Lower leg skin (tissue), 4 donors: ENCODE data around the gene IFI44. TPM values are rescaled to one million over a fixed set of nuclear protein-coding genes. Genes with fewer than 3 reads are reported as not detected.

ENCODE experiments used
- DNase-seq, 2 donors: peaks; one replicate each; pipeline ENCODE4 v3.0.0-alpha.2; 2019; ENCODE audit warnings: low spot score in 2 of 2
- H3K4me3 ChIP-seq: fragments of 200-600 bp; sonication (generic); 2 replicates; pipeline ENCODE4 v1.5.1; 2017; ENCODE audit warnings: mild to moderate bottlenecking, low read depth; ENCODE audit not compliant: poor library complexity, severe bottlenecking
- POLR2A ChIP-seq, 2 donors: fragments of 450-650 bp; IDR thresholded peaks; one replicate each; pipeline ENCODE4 v1.6.1; 2016 to 2017; ENCODE audit warnings: antibody characterized with exemption in 2 of 2, mild to moderate bottlenecking in 1 of 2, moderate library complexity in 1 of 2
- WGBS, 2 donors: methylation state at CpG; one replicate each; pipeline ENCODE4 v1.1.5; 2018; 5-methylcytosine and 5-hydroxymethylcytosine counted together
- intact Hi-C: fragments of 100-400 bp; cut with DNase I; formaldehyde crosslinking; loops from one replicate; pipeline ENCODE4 v1.15.0; 2023; ENCODE audit warnings: low total_unique reads
- total RNA-seq, 4 donors: library from RNA; depleted of rRNA; stranded (reverse); fragments of >200 nt; gene quantifications; one replicate each; pipeline ENCODE4 v1.1.0, GENCODE V29; 2016
- TF ChIP-seq, protein P1 (sequence below), 3 donors: fragments of 450-650 bp; IDR thresholded peaks; one replicate each; pipeline ENCODE4 v1.5.1; 2016; ENCODE audit warnings: antibody characterized with exemption in 3 of 3, mild to moderate bottlenecking in 3 of 3, moderate library complexity in 2 of 3

IFI44 gene
- total RNA-seq, 4 donors from 2014 or later = 4.4 to 13.1 (median 5.2) TPM

DNA sequence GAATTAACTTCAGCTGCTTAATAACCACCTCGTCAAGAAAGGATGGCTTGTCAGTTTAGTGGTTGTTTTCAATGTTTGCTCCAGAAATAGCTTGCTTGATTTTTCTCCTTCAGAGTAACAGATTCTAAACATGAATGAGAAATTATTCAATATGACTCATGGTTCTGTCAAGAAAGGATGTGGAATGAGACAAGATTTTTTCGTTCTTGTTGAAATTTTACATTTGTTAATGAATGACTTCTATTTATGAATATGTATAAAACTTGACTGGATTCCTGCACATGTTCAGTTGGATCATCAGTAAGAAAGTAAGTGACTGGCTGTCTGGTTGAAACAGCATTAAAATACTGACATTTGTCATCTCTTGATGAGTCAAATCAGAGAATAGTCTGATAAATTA lies 38.3 kb downstream of the IFI44 start:
- no peak for TF ChIP-seq POLR2A (IDR thresholded peaks at IDR 0.05)
- TF ChIP-seq, protein P1, sequence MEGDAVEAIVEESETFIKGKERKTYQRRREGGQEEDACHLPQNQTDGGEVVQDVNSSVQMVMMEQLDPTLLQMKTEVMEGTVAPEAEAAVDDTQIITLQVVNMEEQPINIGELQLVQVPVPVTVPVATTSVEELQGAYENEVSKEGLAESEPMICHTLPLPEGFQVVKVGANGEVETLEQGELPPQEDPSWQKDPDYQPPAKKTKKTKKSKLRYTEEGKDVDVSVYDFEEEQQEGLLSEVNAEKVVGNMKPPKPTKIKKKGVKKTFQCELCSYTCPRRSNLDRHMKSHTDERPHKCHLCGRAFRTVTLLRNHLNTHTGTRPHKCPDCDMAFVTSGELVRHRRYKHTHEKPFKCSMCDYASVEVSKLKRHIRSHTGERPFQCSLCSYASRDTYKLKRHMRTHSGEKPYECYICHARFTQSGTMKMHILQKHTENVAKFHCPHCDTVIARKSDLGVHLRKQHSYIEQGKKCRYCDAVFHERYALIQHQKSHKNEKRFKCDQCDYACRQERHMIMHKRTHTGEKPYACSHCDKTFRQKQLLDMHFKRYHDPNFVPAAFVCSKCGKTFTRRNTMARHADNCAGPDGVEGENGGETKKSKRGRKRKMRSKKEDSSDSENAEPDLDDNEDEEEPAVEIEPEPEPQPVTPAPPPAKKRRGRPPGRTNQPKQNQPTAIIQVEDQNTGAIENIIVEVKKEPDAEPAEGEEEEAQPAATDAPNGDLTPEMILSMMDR (IDR thresholded peaks at IDR 0.05) = no peak
- intact Hi-C loops = no loop called here
- WGBS, 2 donors = 39 to 46% methylated on average over 2 of the region's 2 CpGs
- H3K4me3 ChIP-seq = no peak overlapping the region
- DNase-seq = no peak

DNA sequence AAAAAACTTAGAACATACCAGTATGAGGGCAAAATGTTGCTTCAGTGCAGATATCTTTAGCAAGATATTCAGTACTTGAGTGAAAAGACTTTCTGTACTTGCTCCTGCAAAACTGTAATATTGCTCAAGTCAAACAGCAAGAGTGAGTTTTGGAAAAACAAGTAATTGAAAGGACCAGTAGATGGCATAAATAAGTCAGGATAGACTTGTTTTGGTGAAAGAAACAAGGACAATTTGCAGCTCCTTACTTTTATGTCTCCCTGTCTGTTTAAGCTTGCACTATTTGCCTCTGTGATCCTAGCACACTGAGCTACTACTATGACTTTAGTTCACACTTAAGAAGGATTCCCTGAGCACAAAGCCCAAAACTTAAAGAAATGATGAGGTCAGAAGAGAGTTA lies 39.1 kb downstream of the IFI44 start:
- no peak overlapping the region for H3K4me3 ChIP-seq
- TF ChIP-seq, protein P1 (IDR thresholded peaks at IDR 0.05) = no peak
- TF ChIP-seq POLR2A (IDR thresholded peaks at IDR 0.05) = no peak
- no peak for DNase-seq
- intact Hi-C loops = no loop called here

GRCh38 chr1:78690516-78690915 lies 40.9 kb downstream of the IFI44 start:
- intact Hi-C loops = no loop called here
- WGBS, 2 donors = 84 to 86% methylated on average over 3 of the region's 3 CpGs
- H3K4me3 ChIP-seq = no peak overlapping the region
- DNase-seq = no peak
- no peak for TF ChIP-seq POLR2A (IDR thresholded peaks at IDR 0.05)
- TF ChIP-seq, protein P1 (IDR thresholded peaks at IDR 0.05) = no peak

GRCh38 chr1:78691995-78692747 lies 42.5 kb downstream of the IFI44 start:
- WGBS, 2 donors = 59% methylated on average over 4 of the region's 4 CpGs
- intact Hi-C loops = no loop called here
- TF ChIP-seq, protein P1 (IDR thresholded peaks at IDR 0.05) = no peak
- TF ChIP-seq POLR2A (IDR thresholded peaks at IDR 0.05) = no peak
- no peak overlapping the region for H3K4me3 ChIP-seq
- DNase-seq = no peak

GRCh38 chr1:78699813-78700212 lies 50.2 kb downstream of the IFI44 start:
- no peak for TF ChIP-seq POLR2A (IDR thresholded peaks at IDR 0.05)
- TF ChIP-seq, protein P1 (IDR thresholded peaks at IDR 0.05) = no peak
- H3K4me3 ChIP-seq = no peak overlapping the region
- intact Hi-C loops = no loop called here
- DNase-seq = no peak

DNA sequence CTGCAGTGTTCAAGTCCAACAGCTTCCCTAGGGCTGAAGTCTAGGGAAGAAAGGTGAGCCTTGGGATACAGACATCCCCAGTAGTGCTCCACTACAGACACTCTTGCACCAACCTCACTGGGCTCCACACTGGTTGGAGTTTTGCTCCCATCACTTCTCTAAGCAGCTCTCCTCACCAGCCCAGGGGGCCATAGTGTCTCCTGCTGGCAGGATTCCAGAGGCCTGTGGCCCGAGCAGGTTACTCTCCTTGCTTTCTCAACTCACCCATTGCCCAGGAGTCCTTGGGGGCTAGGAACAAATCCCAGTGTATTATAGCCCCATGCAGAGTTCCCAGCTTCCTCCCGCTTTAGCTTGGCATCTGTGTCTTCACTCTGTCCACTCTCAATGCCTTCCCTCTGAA lies 52.8 kb downstream of the IFI44 start:
- TF ChIP-seq POLR2A (IDR thresholded peaks at IDR 0.05) = no peak
- TF ChIP-seq, protein P1 (IDR thresholded peaks at IDR 0.05) = no peak
- intact Hi-C loops = no loop called here
- no peak overlapping the region for H3K4me3 ChIP-seq
- no peak for DNase-seq
- WGBS, 2 donors = 79 to 85% methylated on average over 2 of the region's 2 CpGs
